Keratinocyte (primary cell): Measurements from ENCODE around the gene UCP2. TPM values are rescaled to one million over a fixed set of nuclear protein-coding genes. Genes with fewer than 3 reads are reported as not detected.
"Not testable (repeated sequence)": the region's sequence is repeated elsewhere in the genome, so short reads cannot be mapped to it uniquely, and the experiment has no call there.

Experiments
- DNase-seq: peaks from one replicate; pipeline ENCODE4 v3.0.0-alpha.2; 2011; ENCODE audit warnings: low read depth, missing footprints, low spot score
- FAIRE-seq: peaks from 2 replicates; lab custom pipeline; 2011; peaks lifted over from hg19 to GRCh38; lab: Jason Lieb, UNC
- H2AFZ ChIP-seq: 2 replicates; pipeline ENCODE4 v1.6.0; 2012; ENCODE audit warnings: low read length, control low read depth, inconsistent platforms; ENCODE audit not compliant: control insufficient read depth
- H3K27ac ChIP-seq: 2 replicates; pipeline ENCODE4 v1.5.1; 2011; ENCODE audit warnings: low read length; ENCODE audit not compliant: control insufficient read depth, insufficient read depth
- H3K27me3 ChIP-seq: 3 replicates; pipeline ENCODE4 v1.6.0; 2011; ENCODE audit warnings: low read length; ENCODE audit not compliant: control insufficient read depth, insufficient read depth; ENCODE audit errors: extremely low read depth
- H3K36me3 ChIP-seq, 2 experiments: 2 replicates in 1 of 2; 3 replicates in 1 of 2; pipeline ENCODE4 v1.5.1; 2011; ENCODE audit warnings: low read length in 2 of 2, mild to moderate bottlenecking in 1 of 2; ENCODE audit not compliant: control insufficient read depth in 2 of 2, insufficient read depth in 2 of 2; ENCODE audit errors: extremely low read depth in 1 of 2
- H3K4me1 ChIP-seq: 3 replicates; pipeline ENCODE4 v1.5.1; 2011; ENCODE audit warnings: low read length; ENCODE audit not compliant: control insufficient read depth, insufficient read depth; ENCODE audit errors: extremely low read depth
- H3K4me2 ChIP-seq: 3 replicates; pipeline ENCODE4 v1.6.0; 2011; ENCODE audit warnings: low read depth, low read length; ENCODE audit not compliant: control insufficient read depth, insufficient read depth; ENCODE audit errors: extremely low read depth
- H3K4me3 ChIP-seq, 3 experiments: fragments of 200-600 bp in 1 of 3; sonication (generic) in 1 of 3; 2 replicates in 2 of 3; 3 replicates in 1 of 3; pipeline ENCODE4 v1.5.1; 2011 to 2016; ENCODE audit warnings: low read length in 3 of 3, mild to moderate bottlenecking in 3 of 3, control low read depth in 2 of 3, inconsistent platforms in 1 of 3, low read depth in 1 of 3, mixed read lengths in 1 of 3, mixed run types in 1 of 3, moderate library complexity in 1 of 3; ENCODE audit not compliant: control insufficient read depth in 2 of 3, insufficient read depth in 2 of 3; ENCODE audit errors: extremely low read depth in 1 of 3
- H3K79me2 ChIP-seq: 2 replicates; pipeline ENCODE4 v1.6.0; 2012; ENCODE audit warnings: low read length; ENCODE audit not compliant: control insufficient read depth, insufficient read depth
- H3K9ac ChIP-seq: 3 replicates; pipeline ENCODE4 v1.6.0; 2011; ENCODE audit warnings: low read length; ENCODE audit not compliant: control insufficient read depth, insufficient read depth; ENCODE audit errors: extremely low read depth
- H3K9me1 ChIP-seq: 3 replicates; pipeline ENCODE4 v1.6.0; 2011; ENCODE audit warnings: low read length; ENCODE audit not compliant: control insufficient read depth, insufficient read depth; ENCODE audit errors: extremely low read depth
- H3K9me3 ChIP-seq: 2 replicates; pipeline ENCODE4 v1.5.1; 2012; ENCODE audit warnings: low read depth, low read length; ENCODE audit not compliant: control insufficient read depth
- H4K20me1 ChIP-seq: 3 replicates; pipeline ENCODE4 v1.6.0; 2011; ENCODE audit warnings: low read length; ENCODE audit not compliant: control insufficient read depth, insufficient read depth; ENCODE audit errors: extremely low read depth
- EZH2 ChIP-seq: IDR thresholded peaks from one replicate; pipeline ENCODE4 v1.6.1; 2012; ENCODE audit warnings: inconsistent platforms, mild to moderate bottlenecking, low read length, moderate library complexity
- dilution Hi-C: fragments of 300-500 bp; cut with MboI; formaldehyde crosslinking; loops from one replicate; pipeline ENCODE4 v1.7.0; 2020; ENCODE audit warnings: low sequenced_read_pairs; ENCODE audit not compliant: extremely low pct_ligation_motif_present
- polyA plus RNA-seq, 5 experiments: library from polyadenylated mRNA; depleted of rRNA in 3 of 5; stranded (reverse) in 3 of 5; stranded (forward) in 1 of 5; unstranded in 1 of 5; fragments of >200 nt; gene quantifications; 1 replicate in 1 of 5; 2 replicates in 3 of 5; 3 replicates in 1 of 5; pipeline versions ENCODE4 v1.2.1 to v1.2.3, GENCODE V29; 2011 to 2012; ENCODE audit warnings: missing spikeins in 2 of 5, low read depth in 1 of 5, low replicate concordance in 1 of 5
- TF ChIP-seq, protein P1 (sequence below), 3 experiments: IDR thresholded peaks in 1 of 3; conservative IDR thresholded peaks in 1 of 3; optimal IDR thresholded peaks in 1 of 3; 2 replicates in 2 of 3; 3 replicates in 1 of 3; pipeline versions ENCODE3 to v1.5.1; 2011; ENCODE audit warnings: low read length in 3 of 3, mild to moderate bottlenecking in 3 of 3, moderate library complexity in 2 of 3, control low read depth in 1 of 3, inconsistent platforms in 1 of 3; ENCODE audit not compliant: insufficient read depth in 2 of 3; ENCODE audit errors: extremely low read depth in 1 of 3

Gene UCP2
- polyA plus RNA-seq, 1 donor (not counting 4 experiments of a cell fraction or from before 2014, with no cell fraction given): 1.1 TPM

DNA sequence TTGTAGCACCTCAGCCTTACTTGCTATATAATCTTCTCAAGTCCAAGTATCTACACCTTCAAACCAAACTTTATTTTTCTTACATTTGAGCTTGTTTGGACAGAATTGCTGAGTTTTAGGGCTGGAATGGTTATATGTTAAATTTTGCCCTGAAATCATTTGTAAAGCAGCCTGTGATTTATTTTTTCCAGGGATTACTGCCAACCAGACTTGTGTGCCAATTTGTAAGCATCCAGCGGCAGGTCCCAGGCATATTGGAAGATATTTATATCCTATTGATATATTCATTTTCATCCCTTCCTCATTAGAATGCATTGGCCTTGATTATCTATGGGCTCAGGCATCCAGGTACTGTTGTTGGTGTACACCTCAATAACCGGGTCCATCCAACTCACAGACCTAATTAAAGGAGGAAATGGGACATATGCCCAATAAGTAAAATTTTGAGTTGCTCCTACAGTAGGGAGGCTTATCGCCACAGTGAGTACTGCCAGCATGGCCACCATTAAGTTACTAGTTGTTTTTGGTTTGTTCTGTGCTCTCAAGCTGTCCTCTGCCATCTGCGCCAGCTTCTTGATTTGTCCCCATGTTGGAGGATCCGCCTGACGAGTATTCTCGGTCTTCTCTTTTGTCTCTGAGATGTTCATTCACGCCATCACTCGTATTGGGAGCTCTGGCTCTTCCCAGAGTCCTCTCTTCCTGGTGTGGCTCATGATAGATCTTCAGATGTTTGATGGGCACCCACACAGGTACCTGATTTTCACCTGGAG lies 41.7 kb downstream of the UCP2 start:
- H3K4me2 ChIP-seq: no peak overlapping the region
- H3K9ac ChIP-seq: no peak overlapping the region
- no peaks in the 10 kb centered on the region for H4K20me1 ChIP-seq
- H3K27ac ChIP-seq: no peak overlapping the region
- DNase-seq (no peak), FAIRE-seq (no peak)
- dilution Hi-C loops: no loop called here
- no peaks in the 10 kb centered on the region for H3K36me3 ChIP-seq
- H3K9me3 ChIP-seq: peaks cover 13% of the 10 kb centered on the region
- no peak overlapping the region for H2AFZ ChIP-seq
- no peaks in the 10 kb centered on the region for H3K79me2 ChIP-seq
- no peak for TF ChIP-seq EZH2
- TF ChIP-seq, protein P1, sequence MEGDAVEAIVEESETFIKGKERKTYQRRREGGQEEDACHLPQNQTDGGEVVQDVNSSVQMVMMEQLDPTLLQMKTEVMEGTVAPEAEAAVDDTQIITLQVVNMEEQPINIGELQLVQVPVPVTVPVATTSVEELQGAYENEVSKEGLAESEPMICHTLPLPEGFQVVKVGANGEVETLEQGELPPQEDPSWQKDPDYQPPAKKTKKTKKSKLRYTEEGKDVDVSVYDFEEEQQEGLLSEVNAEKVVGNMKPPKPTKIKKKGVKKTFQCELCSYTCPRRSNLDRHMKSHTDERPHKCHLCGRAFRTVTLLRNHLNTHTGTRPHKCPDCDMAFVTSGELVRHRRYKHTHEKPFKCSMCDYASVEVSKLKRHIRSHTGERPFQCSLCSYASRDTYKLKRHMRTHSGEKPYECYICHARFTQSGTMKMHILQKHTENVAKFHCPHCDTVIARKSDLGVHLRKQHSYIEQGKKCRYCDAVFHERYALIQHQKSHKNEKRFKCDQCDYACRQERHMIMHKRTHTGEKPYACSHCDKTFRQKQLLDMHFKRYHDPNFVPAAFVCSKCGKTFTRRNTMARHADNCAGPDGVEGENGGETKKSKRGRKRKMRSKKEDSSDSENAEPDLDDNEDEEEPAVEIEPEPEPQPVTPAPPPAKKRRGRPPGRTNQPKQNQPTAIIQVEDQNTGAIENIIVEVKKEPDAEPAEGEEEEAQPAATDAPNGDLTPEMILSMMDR (optimal IDR thresholded peaks at IDR 0.05 in 1 of 3, IDR thresholded peaks at IDR 0.05 in 1 of 3, conservative IDR thresholded peaks at IDR 0.05 in 1 of 3; ENCODE audit: extremely low read depth in 1 of 3, insufficient read depth in 2 of 3, low read length in 3 of 3): no peak
- H3K4me1 ChIP-seq: no peaks in the 10 kb centered on the region
- H3K9me1 ChIP-seq: no peaks in the 10 kb centered on the region
- no peak overlapping the region for H3K4me3 ChIP-seq
- no peaks in the 10 kb centered on the region for H3K27me3 ChIP-seq

DNA sequence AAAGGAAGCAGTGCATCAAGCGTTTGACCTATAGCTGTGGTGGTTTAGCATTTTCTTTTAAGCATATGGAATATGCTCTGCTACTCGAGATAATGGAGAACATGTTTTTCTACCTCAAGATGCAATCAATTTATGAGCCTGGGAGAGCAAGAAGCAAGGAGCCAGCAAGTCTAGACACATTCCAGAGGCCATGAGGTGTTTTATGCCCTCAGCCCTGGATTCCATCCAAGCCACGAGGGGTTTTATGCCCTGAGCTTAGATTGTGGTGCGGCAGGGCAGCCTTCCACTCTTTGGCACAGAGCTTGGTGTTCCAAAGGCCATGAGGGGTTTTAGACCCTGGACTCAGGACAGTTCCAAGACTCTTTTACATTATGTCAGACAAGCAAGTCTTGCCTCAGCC lies 43.5 kb downstream of the UCP2 start:
- H3K27ac ChIP-seq: no peak overlapping the region
- peaks cover 13% of the 10 kb centered on the region for H3K9me3 ChIP-seq
- no peak overlapping the region for H2AFZ ChIP-seq
- H4K20me1 ChIP-seq: no peaks in the 10 kb centered on the region
- no peak for FAIRE-seq
- TF ChIP-seq, protein P1 (optimal IDR thresholded peaks at IDR 0.05 in 1 of 3, IDR thresholded peaks at IDR 0.05 in 1 of 3, conservative IDR thresholded peaks at IDR 0.05 in 1 of 3; ENCODE audit: extremely low read depth in 1 of 3, insufficient read depth in 2 of 3, low read length in 3 of 3): no peak
- no peak for TF ChIP-seq EZH2
- dilution Hi-C loops: no loop called here
- no peaks in the 10 kb centered on the region for H3K9me1 ChIP-seq
- H3K9ac ChIP-seq: no peak overlapping the region
- H3K27me3 ChIP-seq: no peaks in the 10 kb centered on the region
- no peaks in the 10 kb centered on the region for H3K4me1 ChIP-seq
- H3K4me3 ChIP-seq: no peak overlapping the region
- H3K4me2 ChIP-seq: no peak overlapping the region
- no peaks in the 10 kb centered on the region for H3K36me3 ChIP-seq
- no peaks in the 10 kb centered on the region for H3K79me2 ChIP-seq
- DNase-seq: no peak

DNA sequence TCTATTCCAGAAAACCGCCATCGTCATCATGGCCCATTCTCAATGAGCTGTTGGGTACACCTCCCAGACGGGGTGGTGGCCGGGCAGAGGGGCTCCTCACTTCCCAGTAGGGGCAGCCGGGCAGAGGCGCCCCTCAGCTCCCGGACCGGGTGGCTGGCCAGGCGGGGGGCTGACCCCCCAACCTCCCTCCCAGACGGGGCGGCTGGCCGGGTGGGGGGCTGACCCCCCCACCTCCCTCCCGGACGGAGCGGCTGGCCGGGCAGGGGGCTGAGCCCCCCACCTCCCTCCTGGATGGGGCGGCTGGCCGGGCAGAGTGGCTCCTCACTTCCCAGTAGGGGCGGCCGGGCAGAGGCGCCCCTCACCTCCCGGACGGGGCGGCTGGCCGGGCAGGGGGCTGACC lies 46.6 kb downstream of the UCP2 start:
- H3K4me2 ChIP-seq, H3K79me2 ChIP-seq, H2AFZ ChIP-seq, H4K20me1 ChIP-seq, DNase-seq, H3K36me3 ChIP-seq, H3K4me1 ChIP-seq, H3K9ac ChIP-seq, H3K9me1 ChIP-seq, H3K4me3 ChIP-seq, FAIRE-seq, H3K27ac ChIP-seq, H3K27me3 ChIP-seq, dilution Hi-C loops: not testable (repeated sequence)
- peaks cover 10% of the 10 kb centered on the region for H3K9me3 ChIP-seq
